HUES6 (cell line): Measurements from ENCODE around the gene RASL11A.

Experiments used
- H3K27ac ChIP-seq: 2 replicates; pipeline ENCODE4 v1.7.0; 2013; ENCODE audit warnings: low read depth, mild to moderate bottlenecking, low read length, inconsistent platforms
- H3K27me3 ChIP-seq: 2 replicates; pipeline ENCODE4 v1.6.1; 2013; ENCODE audit warnings: low read length; ENCODE audit not compliant: control insufficient read depth, insufficient read depth
- H3K36me3 ChIP-seq: 2 replicates; pipeline ENCODE4 v1.6.1; 2013; ENCODE audit warnings: low read length; ENCODE audit not compliant: control insufficient read depth, insufficient read depth
- H3K4me1 ChIP-seq: 2 replicates; pipeline ENCODE4 v1.6.1; 2013; ENCODE audit warnings: low read length; ENCODE audit not compliant: control insufficient read depth, insufficient read depth
- H3K4me3 ChIP-seq: 2 replicates; pipeline ENCODE4 v1.5.1; 2013; ENCODE audit warnings: low read depth, low read length
- H3K9ac ChIP-seq: one replicate; pipeline ENCODE4 v1.6.1; 2013; ENCODE audit warnings: mild to moderate bottlenecking, low read length
- H3K9me3 ChIP-seq: 2 replicates; pipeline ENCODE4 v1.6.1; 2013; ENCODE audit warnings: low read depth, low read length; ENCODE audit not compliant: control insufficient read depth, insufficient read depth

Gene RASL11A

DNA sequence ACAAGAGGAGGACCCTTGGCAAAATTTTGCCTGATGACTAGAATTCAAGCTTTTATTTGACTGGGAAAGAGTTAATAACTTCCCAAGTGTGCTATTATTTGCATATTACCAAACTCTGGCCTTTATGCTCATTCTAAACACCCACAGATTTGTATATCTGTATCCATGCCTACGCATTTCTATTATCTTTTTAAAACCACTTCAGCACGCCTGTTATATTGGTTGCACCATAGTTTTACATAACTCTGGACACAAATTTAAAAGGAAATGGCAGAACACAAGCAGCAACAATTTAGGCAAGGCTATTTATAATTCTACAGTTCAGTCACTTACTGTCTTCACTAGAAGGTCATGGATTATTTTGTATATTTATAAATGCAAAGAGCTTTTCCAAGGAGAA, 3.7 kb upstream of the RASL11A start:
- no peak overlapping the region for H3K9ac ChIP-seq
- peaks cover 3% of the 10 kb centered on the region; the same call in 1 of the 2 replicates for H3K36me3 ChIP-seq
- peaks cover 29% of the 10 kb centered on the region for H3K27me3 ChIP-seq
- H3K27ac ChIP-seq = no peak overlapping the region
- no peaks in the 10 kb centered on the region for H3K9me3 ChIP-seq
- H3K4me1 ChIP-seq = 0 out of 2 replicates have a peak, but pooled peaks cover 6% of the 10 kb centered on the region
- no peak overlapping the region for H3K4me3 ChIP-seq

DNA sequence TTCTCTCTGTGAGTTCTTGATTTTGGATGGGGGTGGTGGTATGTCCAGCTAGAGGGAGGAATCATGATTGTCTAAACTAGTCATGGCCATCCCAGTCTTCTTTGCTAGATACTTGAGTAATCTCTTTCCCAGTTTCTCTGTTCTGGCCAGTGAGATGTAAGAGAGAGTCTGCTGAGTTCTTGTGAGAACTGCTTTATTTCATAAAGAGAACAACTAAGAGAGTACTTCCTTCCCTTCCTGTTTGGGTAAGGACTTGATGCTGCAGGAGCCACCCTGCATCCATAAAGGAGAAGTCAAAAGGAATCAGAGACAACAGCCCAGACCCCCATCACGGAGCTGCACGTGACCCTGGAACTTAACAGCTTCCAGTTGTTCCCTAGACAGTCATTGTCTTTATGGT, 3.0 kb upstream of the RASL11A start:
- 0 out of 2 replicates have a peak, but pooled peaks cover 6% of the 10 kb centered on the region for H3K4me1 ChIP-seq
- H3K27me3 ChIP-seq = peaks cover 36% of the 10 kb centered on the region
- H3K27ac ChIP-seq = no peak overlapping the region
- no peaks in the 10 kb centered on the region for H3K9me3 ChIP-seq
- no peak overlapping the region for H3K9ac ChIP-seq
- no peak overlapping the region for H3K4me3 ChIP-seq
- H3K36me3 ChIP-seq = no peaks in the 10 kb centered on the region

DNA sequence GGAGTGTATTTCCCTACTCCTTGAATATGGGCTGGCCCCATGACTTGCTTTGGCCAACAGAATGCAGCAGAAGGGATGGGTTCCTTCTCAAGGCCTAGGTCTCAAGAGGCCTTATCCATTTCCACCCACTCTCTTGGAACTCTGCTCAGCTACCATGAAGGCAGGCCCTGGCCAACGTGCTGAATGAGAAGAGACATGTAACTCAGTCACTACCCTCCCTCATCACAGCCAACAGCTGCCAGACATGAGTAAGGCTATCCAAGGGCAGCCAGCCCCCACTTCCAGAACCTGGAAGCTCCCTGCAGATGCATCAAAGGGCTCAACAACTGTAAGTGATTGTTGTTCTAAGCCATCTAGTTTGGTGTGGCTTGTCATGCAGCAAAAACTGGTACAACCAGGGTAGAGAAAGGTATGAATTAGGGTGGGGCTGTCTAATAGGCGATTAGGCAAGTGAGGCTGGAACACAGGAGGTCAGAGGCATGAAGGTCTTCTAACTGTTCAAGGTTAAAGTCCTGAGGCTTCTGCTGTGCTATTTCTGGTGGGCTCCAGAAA, 1.4 kb upstream of the RASL11A start:
- Histone ChIP-seq H3K27me3 (peaks cover 46% of the 10 kb centered on the region), H3K4me1 (0 out of 2 replicates have a peak, but pooled peaks cover 6% of the 10 kb centered on the region), H3K9ac (no peak overlapping the region), H3K36me3 (no peaks in the 10 kb centered on the region), H3K27ac (no peak overlapping the region), H3K4me3 (no peak overlapping the region), H3K9me3 (no peaks in the 10 kb centered on the region)

DNA sequence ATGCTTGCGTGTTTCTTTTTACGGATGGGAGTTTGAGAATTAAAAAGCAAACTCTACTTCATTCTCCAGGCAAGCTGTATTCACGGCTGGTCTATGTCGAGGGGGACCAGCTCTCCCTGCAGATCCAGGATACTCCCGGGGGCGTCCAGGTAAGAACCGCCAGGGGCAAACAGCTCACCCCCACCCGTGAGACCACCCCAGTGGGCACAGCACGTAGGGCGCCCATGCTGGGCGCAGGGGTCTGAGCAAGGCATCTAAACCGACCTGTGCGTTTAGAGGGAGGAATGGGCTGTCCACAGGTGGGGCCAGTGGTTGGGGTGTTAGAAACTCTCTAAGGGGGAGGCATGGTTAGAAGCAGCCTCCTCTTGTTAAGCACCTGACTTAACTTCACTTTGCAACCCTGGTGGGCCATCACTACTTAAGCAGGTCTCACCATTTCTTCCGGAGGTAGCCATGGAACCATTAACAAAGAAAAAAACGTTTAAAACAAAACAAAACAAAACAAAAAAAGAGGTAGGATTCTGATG, 1.0 kb downstream of the RASL11A start:
- Histone ChIP-seq H3K9me3 (no peaks in the 10 kb centered on the region), H3K4me1 (0 out of 2 replicates have a peak, but pooled peaks cover 6% of the 10 kb centered on the region), H3K27ac (no peak overlapping the region), H3K27me3 (peaks cover 46% of the 10 kb centered on the region), H3K4me3 (peak overlapping the region; percentile 84), H3K36me3 (no peaks in the 10 kb centered on the region), H3K9ac (peak overlapping the region; percentile 74)

DNA sequence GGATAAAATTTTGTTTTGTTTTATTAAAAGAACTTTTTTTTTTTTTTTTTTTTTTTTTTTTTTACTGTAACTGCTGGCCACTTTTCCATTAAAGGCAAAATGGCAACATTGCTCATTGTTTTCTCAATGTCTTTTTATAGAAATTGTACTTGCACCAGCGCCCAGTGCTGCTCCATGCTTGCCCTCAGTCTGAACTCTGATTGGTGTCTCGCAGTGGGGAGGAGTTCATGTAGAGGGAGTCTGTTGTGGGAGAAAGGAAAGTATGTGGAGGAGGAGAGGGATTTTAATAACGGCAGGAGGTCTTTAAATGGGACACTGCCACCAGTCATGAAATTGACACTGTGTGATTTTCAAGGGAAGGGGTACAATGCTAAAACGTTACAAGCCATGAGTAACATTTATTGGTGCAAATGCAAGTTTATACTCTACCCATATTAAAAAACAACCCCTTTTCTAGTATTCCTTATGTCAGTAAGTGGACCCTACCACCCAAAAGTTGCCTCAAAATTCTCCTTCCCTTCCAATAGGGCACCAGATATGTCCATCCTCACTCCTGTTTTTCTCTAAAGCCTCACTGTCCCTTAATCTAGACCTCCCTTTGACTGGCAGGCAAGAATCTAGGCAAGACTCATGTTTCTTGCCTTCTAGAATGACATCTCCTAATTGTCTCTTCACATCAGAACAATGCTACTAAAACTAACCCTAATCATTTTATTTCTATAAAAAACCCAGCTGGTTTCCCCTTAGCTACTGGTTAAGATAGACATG, 3.2 kb downstream of the RASL11A start:
- Histone ChIP-seq H3K4me3 (no peak overlapping the region), H3K4me1 (0 out of 2 replicates have a peak, but pooled peaks cover 6% of the 10 kb centered on the region), H3K36me3 (no peaks in the 10 kb centered on the region)

DNA sequence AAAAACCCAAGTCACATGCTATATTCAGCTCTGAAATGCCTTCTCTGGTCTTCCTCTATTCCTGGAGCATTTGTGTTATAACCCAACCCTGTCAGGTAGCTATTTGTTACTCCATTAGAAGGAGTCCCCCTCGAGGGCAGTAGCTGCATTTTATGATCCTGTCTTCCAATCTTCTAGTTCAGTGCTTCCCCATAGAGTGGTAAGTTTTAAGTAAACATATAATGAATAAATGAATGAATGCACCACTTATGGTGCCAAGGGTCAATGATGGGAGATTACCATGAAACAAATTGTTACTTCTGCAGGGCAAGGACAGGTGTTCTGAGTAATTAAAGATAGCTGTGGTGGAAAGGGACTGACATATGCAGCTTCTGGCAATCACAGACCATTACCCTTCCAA, 4.0 kb downstream of the RASL11A start:
- Histone ChIP-seq H3K9me3 (no peaks in the 10 kb centered on the region), H3K4me3 (no peak overlapping the region), H3K27me3 (peaks cover 29% of the 10 kb centered on the region), H3K4me1 (0 out of 2 replicates have a peak, but pooled peaks cover 6% of the 10 kb centered on the region), H3K27ac (no peak overlapping the region), H3K36me3 (no peaks in the 10 kb centered on the region), H3K9ac (no peak overlapping the region)

More for the DNA sequence above, 3.2 kb downstream of the RASL11A start:
- Histone ChIP-seq H3K27me3 (peaks cover 37% of the 10 kb centered on the region), H3K9ac (no peak overlapping the region), H3K27ac (no peak overlapping the region), H3K9me3 (no peaks in the 10 kb centered on the region)

DNA sequence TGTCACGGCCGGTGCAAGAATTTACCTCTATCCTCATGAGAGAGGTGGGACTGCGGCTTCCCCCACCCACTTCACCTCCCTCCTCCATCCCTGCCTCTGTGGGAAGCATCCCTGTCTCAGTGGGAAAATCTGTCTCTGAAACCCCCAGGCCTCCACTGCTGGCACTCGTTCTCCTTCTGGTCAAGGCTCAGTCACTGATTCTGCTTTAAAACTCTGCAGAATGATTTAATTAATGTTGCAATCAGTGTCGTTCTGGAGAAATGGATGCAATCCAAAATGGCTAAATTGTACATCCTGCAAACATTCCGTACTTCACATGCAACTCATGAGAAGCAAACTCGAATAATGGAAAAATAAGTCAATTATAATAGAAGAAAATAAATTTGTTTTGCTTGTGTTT, 5.6 kb downstream of the RASL11A start:
- 0 out of 2 replicates have a peak, but pooled peaks cover 6% of the 10 kb centered on the region for H3K4me1 ChIP-seq
- no peak overlapping the region for H3K27ac ChIP-seq
- H3K4me3 ChIP-seq = no peak overlapping the region
- no peaks in the 10 kb centered on the region for H3K36me3 ChIP-seq
- peaks cover 24% of the 10 kb centered on the region for H3K27me3 ChIP-seq
- no peaks in the 10 kb centered on the region for H3K9me3 ChIP-seq
- no peak overlapping the region for H3K9ac ChIP-seq

DNA sequence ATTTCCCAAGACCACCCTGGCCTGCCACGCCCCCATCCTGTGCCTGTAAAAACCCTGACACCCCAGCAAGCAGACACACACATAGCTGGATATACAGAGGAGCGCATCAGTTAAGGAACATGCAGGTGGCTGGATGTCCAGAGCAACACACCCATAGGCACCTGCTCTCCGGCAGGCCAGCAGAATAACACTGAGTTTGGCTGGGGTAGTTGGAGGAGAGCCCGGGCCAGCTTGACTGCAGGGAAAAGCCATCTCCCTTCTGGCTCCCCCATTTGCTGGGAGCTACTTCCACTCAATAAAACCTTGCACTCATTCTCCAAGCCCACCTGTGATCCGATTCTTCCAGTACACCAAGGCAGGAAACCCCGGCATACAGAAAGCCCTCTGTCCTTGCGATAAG, 8.9 kb downstream of the RASL11A start:
- Histone ChIP-seq H3K4me3 (no peak overlapping the region), H3K27ac (no peak overlapping the region), H3K4me1 (no peaks in the 10 kb centered on the region), H3K27me3 (no peaks in the 10 kb centered on the region), H3K36me3 (no peaks in the 10 kb centered on the region), H3K9me3 (no peaks in the 10 kb centered on the region), H3K9ac (no peak overlapping the region)

DNA sequence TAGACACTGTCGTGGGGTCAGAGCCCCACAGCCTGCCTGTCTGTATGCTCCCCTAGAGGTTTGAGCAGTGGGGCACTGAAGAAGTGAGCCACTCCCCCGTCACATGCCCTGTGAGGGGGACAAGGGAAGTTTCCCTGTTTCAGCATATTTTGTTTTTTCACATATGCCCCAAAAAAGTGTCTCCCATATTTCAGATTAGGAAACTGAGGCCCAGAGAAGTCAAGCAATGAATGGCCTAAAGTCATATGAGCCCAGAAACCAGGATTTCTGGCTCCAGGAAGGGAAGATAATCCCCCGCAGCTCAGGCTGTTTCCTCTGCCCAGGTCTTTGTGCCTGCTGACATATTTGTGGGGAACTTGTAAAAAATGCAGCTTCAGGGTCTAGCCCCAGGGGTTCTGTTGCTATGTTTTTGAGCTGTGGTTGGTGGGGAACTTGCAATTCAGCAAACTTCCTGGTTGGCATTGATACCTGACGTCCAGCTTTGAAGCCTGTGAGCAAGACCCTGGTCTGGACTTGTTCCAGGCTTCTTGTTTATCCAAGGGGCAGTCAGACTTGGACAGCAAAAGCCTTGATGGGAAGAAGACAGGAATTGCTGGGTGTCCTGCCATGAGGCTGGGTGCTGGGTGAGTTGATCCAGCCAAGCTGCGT, 9.5 kb downstream of the RASL11A start:
- Histone ChIP-seq H3K9me3 (no peaks in the 10 kb centered on the region), H3K9ac (no peak overlapping the region), H3K4me3 (no peak overlapping the region), H3K27me3 (no peaks in the 10 kb centered on the region), H3K36me3 (no peaks in the 10 kb centered on the region), H3K4me1 (no peaks in the 10 kb centered on the region), H3K27ac (no peak overlapping the region)

DNA sequence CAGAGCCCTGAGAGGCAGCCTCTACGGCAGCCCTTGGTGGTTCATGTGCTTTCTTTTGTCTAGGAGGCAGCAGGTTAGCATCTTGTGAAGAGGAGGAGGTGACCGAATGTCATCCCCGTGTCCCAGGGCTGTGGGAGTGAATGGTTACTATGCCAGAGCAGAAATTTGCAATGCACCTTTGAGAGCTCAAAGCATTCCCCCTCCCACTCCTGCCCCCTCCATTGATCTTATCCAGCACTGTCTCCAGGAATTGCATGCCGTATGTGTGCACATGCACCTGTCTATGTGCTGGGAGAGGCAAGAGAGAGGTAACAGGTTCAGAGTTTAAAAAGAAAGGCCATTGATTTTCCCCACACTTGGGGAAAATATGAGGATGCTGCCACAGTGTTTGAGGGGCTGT, 10.2 kb downstream of the RASL11A start:
- no peak overlapping the region for H3K4me3 ChIP-seq
- no peaks in the 10 kb centered on the region for H3K4me1 ChIP-seq
- no peaks in the 10 kb centered on the region for H3K27me3 ChIP-seq
- H3K27ac ChIP-seq = no peak overlapping the region
- H3K36me3 ChIP-seq = no peaks in the 10 kb centered on the region
- no peaks in the 10 kb centered on the region for H3K9me3 ChIP-seq
- no peak overlapping the region for H3K9ac ChIP-seq

DNA sequence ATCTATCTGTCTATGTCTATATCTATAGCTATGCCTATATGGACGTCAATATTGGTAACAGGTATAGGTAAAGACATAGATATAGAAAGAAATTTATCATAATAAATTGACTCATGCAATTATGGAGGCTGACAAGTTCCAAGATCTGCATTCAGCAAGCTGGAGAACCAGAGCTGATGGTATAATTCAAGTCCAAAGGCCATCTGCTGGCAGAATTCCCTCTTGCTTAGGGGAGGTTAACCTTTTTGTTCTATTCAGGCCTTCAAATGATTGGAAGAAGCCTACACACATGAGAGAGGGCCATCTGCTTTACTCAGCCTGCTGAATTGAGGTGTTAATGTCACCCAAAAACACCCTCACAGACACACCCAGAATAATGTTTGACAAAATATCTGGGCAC, 10.8 kb downstream of the RASL11A start:
- no peaks in the 10 kb centered on the region for H3K9me3 ChIP-seq
- H3K9ac ChIP-seq = no peak overlapping the region
- H3K27me3 ChIP-seq = no peaks in the 10 kb centered on the region
- no peak overlapping the region for H3K27ac ChIP-seq
- no peak overlapping the region for H3K4me3 ChIP-seq
- H3K4me1 ChIP-seq = no peaks in the 10 kb centered on the region
- no peaks in the 10 kb centered on the region for H3K36me3 ChIP-seq
